ENCODE measurements around the gene SSC5D. TPM values are rescaled to one million over a fixed set of nuclear protein-coding genes. Genes with fewer than 3 reads are reported as not detected.

Gene SSC5D
- total and polyA plus RNA-seq, 9 of the 15 experiments (the other 6 are each of a cell fraction or from before 2014, with no cell fraction given), result 0.04 to 0.71 (median 0.14) TPM; not detected in 2

DNA sequence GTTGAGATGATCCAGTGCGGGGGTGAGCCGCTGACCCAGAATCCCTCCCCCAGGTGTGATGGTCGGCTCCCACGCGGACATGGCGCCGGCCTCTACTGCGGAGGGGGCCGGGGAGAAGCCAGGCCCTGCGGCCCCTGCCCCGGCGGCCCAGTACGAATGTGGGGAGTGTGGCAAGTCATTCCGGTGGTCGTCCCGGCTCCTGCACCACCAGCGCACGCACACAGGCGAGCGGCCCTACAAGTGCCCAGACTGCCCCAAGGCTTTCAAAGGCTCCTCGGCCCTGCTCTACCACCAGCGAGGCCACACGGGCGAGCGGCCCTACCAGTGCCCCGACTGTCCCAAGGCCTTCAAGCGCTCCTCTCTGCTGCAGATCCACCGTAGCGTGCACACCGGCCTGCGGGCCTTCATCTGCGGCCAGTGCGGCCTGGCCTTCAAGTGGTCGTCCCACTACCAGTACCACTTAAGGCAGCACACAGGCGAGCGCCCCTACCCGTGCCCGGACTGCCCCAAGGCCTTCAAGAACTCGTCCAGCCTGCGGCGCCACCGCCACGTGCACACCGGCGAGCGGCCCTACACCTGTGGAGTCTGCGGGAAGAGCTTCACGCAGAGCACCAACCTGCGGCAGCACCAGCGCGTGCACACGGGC is 7.0 kb upstream of the SSC5D start:
- H3K4me1 ChIP-seq (replicated peaks in 1 of 2; ENCODE audit: control insufficient read depth in 2 of 2, insufficient read depth in 2 of 2, low read length in 2 of 2), result peaks cover 15 to 60% of the 10 kb centered on the region in 2 experiments
- no peaks in the 10 kb centered on the region for H3K9me3 ChIP-seq (replicated peaks; ENCODE audit: control insufficient read depth, insufficient read depth, low read depth, low read length)
- H3K9me1 ChIP-seq (ENCODE audit: control insufficient read depth, insufficient read depth, low read length), result no peaks in the 10 kb centered on the region
- no peak overlapping the region for H3K27ac ChIP-seq (ENCODE audit: extremely low read depth, low read depth, low read length)
- WGBS (ENCODE audit: insufficient coverage, low coverage, missing lambda C conversion rate), result 95% methylated on average over 33 of the region's 52 CpGs
- ATAC-seq, result no peak
- peaks cover 31% of the 10 kb centered on the region for H3K79me2 ChIP-seq (ENCODE audit: control insufficient read depth, insufficient read depth, low read length)
- no peak overlapping the region for H3K9ac ChIP-seq (ENCODE audit: insufficient read depth in 1 of 2, low read depth in 2 of 2, low read length in 2 of 2)
- no peak for DNase-seq (ENCODE audit: extremely low read depth in 1 of 4, low spot score in 3 of 4)
- no peak overlapping the region for H3K4me3 ChIP-seq
- CTCF ChIA-PET (ENCODE audit: low intra/inter-chr PET ratio), result no interaction called here
- intact Hi-C loops (cut with micrococcal nuclease) (no loop called here), in situ Hi-C loops (cut with MboI) (no loop called here)
- POLR2A ChIA-PET, result no interaction called here
- BruUV-seq (replicated peaks), result no TSS peak
- H4K20me1 ChIP-seq (replicated peaks; ENCODE audit: control insufficient read depth, insufficient read depth, low read length), result no peaks in the 10 kb centered on the region
- H3K36me3 ChIP-seq (ENCODE audit: control insufficient read depth, insufficient read depth, low read length), result peaks cover 32% of the 10 kb centered on the region
- TF ChIP-seq CTBP1 (IDR thresholded peaks at IDR 0.05; ENCODE audit: borderline replicate concordance) (no peak), TFAM (CRISPR knock-in tag; conservative IDR thresholded peaks at IDR 0.05) (no peak), NFIX (CRISPR knock-in tag; IDR thresholded peaks at IDR 0.05; ENCODE audit: low read depth) (no peak)
- TF ChIP-seq, protein P1, sequence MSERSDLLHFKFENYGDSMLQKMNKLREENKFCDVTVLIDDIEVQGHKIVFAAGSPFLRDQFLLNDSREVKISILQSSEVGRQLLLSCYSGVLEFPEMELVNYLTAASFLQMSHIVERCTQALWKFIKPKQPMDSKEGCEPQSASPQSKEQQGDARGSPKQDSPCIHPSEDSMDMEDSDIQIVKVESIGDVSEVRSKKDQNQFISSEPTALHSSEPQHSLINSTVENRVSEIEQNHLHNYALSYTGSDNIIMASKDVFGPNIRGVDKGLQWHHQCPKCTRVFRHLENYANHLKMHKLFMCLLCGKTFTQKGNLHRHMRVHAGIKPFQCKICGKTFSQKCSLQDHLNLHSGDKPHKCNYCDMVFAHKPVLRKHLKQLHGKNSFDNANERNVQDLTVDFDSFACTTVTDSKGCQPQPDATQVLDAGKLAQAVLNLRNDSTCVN (CRISPR knock-in tag; IDR thresholded peaks at IDR 0.05), result no peak
- TF ChIP-seq, protein P2, sequence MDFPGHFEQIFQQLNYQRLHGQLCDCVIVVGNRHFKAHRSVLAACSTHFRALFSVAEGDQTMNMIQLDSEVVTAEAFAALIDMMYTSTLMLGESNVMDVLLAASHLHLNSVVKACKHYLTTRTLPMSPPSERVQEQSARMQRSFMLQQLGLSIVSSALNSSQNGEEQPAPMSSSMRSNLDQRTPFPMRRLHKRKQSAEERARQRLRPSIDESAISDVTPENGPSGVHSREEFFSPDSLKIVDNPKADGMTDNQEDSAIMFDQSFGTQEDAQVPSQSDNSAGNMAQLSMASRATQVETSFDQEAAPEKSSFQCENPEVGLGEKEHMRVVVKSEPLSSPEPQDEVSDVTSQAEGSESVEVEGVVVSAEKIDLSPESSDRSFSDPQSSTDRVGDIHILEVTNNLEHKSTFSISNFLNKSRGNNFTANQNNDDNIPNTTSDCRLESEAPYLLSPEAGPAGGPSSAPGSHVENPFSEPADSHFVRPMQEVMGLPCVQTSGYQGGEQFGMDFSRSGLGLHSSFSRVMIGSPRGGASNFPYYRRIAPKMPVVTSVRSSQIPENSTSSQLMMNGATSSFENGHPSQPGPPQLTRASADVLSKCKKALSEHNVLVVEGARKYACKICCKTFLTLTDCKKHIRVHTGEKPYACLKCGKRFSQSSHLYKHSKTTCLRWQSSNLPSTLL (IDR thresholded peaks at IDR 0.05), result no peak
- H3K4me2 ChIP-seq (ENCODE audit: insufficient read depth, low read length), result no peak overlapping the region
- H2AFZ ChIP-seq (ENCODE audit: low read depth, low read length), result no peak overlapping the region
- no peak for FAIRE-seq
- no peaks in the 10 kb centered on the region for H3K27me3 ChIP-seq (ENCODE audit: control insufficient read depth in 2 of 2, insufficient read depth in 2 of 2, low read length in 2 of 2)
